Panc1 (cell line): ENCODE measurements around the gene SMIM22.

Experiments
- POLR2AphosphoS5 ChIP-seq: IDR thresholded peaks from 2 replicates; pipeline ENCODE4 v1.6.1; 2012; ENCODE audit warnings: mild to moderate bottlenecking, low read depth, low read length, moderate library complexity
- SIN3A ChIP-seq: IDR thresholded peaks from 2 replicates; pipeline ENCODE4 v1.6.1; 2012; ENCODE audit warnings: low read depth, mild to moderate bottlenecking, low read length, moderate library complexity, borderline replicate concordance; ENCODE audit not compliant: insufficient read depth
- TCF7L2 ChIP-seq: IDR thresholded peaks from 2 replicates; pipeline ENCODE4 v1.6.1; 2011; ENCODE audit warnings: mild to moderate bottlenecking, low read depth, low read length, inconsistent platforms
- TF ChIP-seq, protein P1 (sequence below): fragments of 450-650 bp; IDR thresholded peaks from 2 replicates; pipeline ENCODE4 v1.5.1; 2017; ENCODE audit warnings: mild to moderate bottlenecking
- TF ChIP-seq, protein P2 (sequence below), 2 experiments: IDR thresholded peaks; 2 replicates each; pipeline ENCODE4 v1.6.1; 2011 to 2012; ENCODE audit warnings: low read depth in 2 of 2, control low read depth in 1 of 2, low read length in 1 of 2, mild to moderate bottlenecking in 1 of 2, moderate library complexity in 1 of 2; ENCODE audit not compliant: insufficient read depth in 1 of 2

GRCh38 chr16:4797805-4798252 lies 2.7 kb downstream of the SMIM22 start:
- TF ChIP-seq, protein P1, sequence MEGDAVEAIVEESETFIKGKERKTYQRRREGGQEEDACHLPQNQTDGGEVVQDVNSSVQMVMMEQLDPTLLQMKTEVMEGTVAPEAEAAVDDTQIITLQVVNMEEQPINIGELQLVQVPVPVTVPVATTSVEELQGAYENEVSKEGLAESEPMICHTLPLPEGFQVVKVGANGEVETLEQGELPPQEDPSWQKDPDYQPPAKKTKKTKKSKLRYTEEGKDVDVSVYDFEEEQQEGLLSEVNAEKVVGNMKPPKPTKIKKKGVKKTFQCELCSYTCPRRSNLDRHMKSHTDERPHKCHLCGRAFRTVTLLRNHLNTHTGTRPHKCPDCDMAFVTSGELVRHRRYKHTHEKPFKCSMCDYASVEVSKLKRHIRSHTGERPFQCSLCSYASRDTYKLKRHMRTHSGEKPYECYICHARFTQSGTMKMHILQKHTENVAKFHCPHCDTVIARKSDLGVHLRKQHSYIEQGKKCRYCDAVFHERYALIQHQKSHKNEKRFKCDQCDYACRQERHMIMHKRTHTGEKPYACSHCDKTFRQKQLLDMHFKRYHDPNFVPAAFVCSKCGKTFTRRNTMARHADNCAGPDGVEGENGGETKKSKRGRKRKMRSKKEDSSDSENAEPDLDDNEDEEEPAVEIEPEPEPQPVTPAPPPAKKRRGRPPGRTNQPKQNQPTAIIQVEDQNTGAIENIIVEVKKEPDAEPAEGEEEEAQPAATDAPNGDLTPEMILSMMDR = no peak
- TF ChIP-seq POLR2AphosphoS5 = no peak
- TF ChIP-seq SIN3A = no peak
- TF ChIP-seq, protein P2, sequence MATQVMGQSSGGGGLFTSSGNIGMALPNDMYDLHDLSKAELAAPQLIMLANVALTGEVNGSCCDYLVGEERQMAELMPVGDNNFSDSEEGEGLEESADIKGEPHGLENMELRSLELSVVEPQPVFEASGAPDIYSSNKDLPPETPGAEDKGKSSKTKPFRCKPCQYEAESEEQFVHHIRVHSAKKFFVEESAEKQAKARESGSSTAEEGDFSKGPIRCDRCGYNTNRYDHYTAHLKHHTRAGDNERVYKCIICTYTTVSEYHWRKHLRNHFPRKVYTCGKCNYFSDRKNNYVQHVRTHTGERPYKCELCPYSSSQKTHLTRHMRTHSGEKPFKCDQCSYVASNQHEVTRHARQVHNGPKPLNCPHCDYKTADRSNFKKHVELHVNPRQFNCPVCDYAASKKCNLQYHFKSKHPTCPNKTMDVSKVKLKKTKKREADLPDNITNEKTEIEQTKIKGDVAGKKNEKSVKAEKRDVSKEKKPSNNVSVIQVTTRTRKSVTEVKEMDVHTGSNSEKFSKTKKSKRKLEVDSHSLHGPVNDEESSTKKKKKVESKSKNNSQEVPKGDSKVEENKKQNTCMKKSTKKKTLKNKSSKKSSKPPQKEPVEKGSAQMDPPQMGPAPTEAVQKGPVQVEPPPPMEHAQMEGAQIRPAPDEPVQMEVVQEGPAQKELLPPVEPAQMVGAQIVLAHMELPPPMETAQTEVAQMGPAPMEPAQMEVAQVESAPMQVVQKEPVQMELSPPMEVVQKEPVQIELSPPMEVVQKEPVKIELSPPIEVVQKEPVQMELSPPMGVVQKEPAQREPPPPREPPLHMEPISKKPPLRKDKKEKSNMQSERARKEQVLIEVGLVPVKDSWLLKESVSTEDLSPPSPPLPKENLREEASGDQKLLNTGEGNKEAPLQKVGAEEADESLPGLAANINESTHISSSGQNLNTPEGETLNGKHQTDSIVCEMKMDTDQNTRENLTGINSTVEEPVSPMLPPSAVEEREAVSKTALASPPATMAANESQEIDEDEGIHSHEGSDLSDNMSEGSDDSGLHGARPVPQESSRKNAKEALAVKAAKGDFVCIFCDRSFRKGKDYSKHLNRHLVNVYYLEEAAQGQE (IDR thresholded peaks at IDR 0.05; ENCODE audit: insufficient read depth in 1 of 2, low read depth in 2 of 2, low read length in 1 of 2) = no peak
- no peak for TF ChIP-seq TCF7L2
